Fibroblast of villous mesenchyme (primary cell): ENCODE data around the gene STK39. TPM values are rescaled to one million over a fixed set of nuclear protein-coding genes. Genes with fewer than 3 reads are reported as not detected.

ENCODE experiments used
- DNase-seq: peaks from one replicate; pipeline ENCODE4 v3.0.0-alpha.2; 2010; ENCODE audit warnings: low read depth
- H3K4me3 ChIP-seq: 2 replicates; pipeline ENCODE4 v1.5.1; 2011; ENCODE audit warnings: low read depth, mild to moderate bottlenecking, low read length
- CTCF ChIP-seq: IDR thresholded peaks from 2 replicates; pipeline ENCODE4 v1.5.1; 2012; ENCODE audit warnings: low read depth, mild to moderate bottlenecking, low read length; ENCODE audit not compliant: insufficient read depth
- total RNA-seq: library from RNA; depleted of rRNA; stranded (reverse); fragments of >200 nt; gene quantifications from 2 replicates; pipeline ENCODE4 v1.2.3, GENCODE V29; 2012

The STK39 gene
- total RNA-seq, 1 donor, result 27.2 TPM

- no peak for DNase-seq
- no peak overlapping the region for H3K4me3 ChIP-seq
- no peak for TF ChIP-seq CTCF
Measured at GRCh38 chr2:167933097-167933814, 314.1 kb downstream of the STK39 start.

- TF ChIP-seq CTCF, result no peak
- DNase-seq, result no peak
- no peak overlapping the region for H3K4me3 ChIP-seq
Measured at GRCh38 chr2:167932123-167932693, 315.2 kb downstream of the STK39 start.

- TF ChIP-seq CTCF, result no peak
- no peak overlapping the region for H3K4me3 ChIP-seq
- no peak for DNase-seq
Measured at GRCh38 chr2:167929484-167929883, 317.9 kb downstream of the STK39 start.

GRCh38 chr2:167928434-167928833 is 319.0 kb downstream of the STK39 start:
- H3K4me3 ChIP-seq, result no peak overlapping the region
- TF ChIP-seq CTCF, result no peak
- no peak for DNase-seq

GRCh38 chr2:167925758-167926157 is 321.6 kb downstream of the STK39 start:
- no peak for TF ChIP-seq CTCF
- H3K4me3 ChIP-seq, result no peak overlapping the region
- DNase-seq, result no peak

GRCh38 chr2:167924556-167924955 is 322.8 kb downstream of the STK39 start:
- no peak for DNase-seq
- no peak overlapping the region for H3K4me3 ChIP-seq
- no peak for TF ChIP-seq CTCF

GRCh38 chr2:167916756-167917155 is 330.6 kb downstream of the STK39 start:
- no peak for TF ChIP-seq CTCF
- no peak overlapping the region for H3K4me3 ChIP-seq
- DNase-seq, result no peak
